Gastrocnemius medialis (tissue), 4 donors: Measurements from ENCODE around the gene STRN3.

Source experiments
- POLR2A ChIP-seq, 2 donors: fragments of 450-650 bp; IDR thresholded peaks; one replicate each; pipeline ENCODE4 v1.6.1; 2017; ENCODE audit warnings: antibody characterized with exemption in 2 of 2, mild to moderate bottlenecking in 2 of 2, moderate library complexity in 2 of 2
- TF ChIP-seq, protein P1 (sequence below), 5 experiments: fragments of 450-650 bp in 3 of 5; fragments of 200-600 bp in 2 of 5; sonication (generic) in 2 of 5; IDR thresholded peaks in 4 of 5; conservative IDR thresholded peaks in 1 of 5; 1 replicate in 4 of 5; 2 replicates in 1 of 5; pipeline ENCODE4 v1.5.1; 2016 to 2019; ENCODE audit warnings: antibody characterized with exemption in 5 of 5, mild to moderate bottlenecking in 3 of 5, moderate library complexity in 3 of 5

DNA sequence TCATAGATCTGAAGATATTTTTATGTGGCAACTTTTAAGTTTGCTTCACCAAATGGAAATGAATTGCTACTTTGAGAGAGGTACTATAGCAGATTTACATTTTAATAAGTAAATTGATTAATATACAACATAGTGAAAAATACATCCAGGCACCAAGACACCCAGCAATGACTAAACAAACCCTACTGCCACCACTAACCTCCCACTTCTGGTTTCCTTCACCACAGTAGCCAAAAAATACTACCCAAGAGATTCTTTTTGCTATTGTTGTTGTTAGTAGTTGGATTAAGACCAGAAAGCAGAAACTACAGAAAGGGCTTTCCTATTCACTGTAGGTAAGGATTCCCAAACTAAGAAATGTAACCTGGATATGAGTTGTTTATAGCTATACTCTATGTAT, 97.7 kb downstream of the STRN3 start:
- TF ChIP-seq, protein P1, sequence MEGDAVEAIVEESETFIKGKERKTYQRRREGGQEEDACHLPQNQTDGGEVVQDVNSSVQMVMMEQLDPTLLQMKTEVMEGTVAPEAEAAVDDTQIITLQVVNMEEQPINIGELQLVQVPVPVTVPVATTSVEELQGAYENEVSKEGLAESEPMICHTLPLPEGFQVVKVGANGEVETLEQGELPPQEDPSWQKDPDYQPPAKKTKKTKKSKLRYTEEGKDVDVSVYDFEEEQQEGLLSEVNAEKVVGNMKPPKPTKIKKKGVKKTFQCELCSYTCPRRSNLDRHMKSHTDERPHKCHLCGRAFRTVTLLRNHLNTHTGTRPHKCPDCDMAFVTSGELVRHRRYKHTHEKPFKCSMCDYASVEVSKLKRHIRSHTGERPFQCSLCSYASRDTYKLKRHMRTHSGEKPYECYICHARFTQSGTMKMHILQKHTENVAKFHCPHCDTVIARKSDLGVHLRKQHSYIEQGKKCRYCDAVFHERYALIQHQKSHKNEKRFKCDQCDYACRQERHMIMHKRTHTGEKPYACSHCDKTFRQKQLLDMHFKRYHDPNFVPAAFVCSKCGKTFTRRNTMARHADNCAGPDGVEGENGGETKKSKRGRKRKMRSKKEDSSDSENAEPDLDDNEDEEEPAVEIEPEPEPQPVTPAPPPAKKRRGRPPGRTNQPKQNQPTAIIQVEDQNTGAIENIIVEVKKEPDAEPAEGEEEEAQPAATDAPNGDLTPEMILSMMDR (IDR thresholded peaks at IDR 0.05 in 4 of 5, conservative IDR thresholded peaks at IDR 0.05 in 1 of 5), result no peak
- no peak for TF ChIP-seq POLR2A (IDR thresholded peaks at IDR 0.05)
